Measurements from ENCODE around the gene GOLPH3.

DNA sequence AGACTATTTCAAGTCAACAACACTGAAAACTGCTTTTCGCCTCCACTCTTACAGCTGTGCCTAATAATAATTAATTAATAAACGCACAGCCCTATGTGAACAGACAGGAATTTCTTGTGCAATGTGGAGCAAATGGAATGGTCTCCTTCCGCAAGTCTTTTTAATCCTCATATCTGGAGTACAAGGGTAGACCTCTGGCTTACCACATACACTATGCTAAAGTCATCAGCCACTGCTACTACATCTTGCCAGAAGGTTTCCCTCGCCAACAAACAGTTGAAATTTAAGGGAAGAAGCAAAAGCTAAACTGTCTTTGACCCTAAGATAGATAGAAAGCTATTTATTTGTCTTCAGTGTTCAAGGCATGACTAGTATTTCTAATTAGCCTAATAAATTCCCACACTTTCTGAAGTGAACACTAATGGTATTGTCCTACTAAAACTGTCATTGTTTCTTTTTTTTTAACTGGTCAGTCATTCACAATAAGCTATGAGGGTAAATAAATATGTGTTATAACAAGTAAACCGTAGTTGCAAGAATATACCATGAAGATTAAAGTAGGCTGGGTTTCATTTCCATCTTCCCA is 63.9 kb downstream of the GOLPH3 start:
- no peak for TF ChIP-seq SMC3 (IDR thresholded peaks at IDR 0.05; ENCODE audit: low read depth, low read length)
- TF ChIP-seq, protein P1, sequence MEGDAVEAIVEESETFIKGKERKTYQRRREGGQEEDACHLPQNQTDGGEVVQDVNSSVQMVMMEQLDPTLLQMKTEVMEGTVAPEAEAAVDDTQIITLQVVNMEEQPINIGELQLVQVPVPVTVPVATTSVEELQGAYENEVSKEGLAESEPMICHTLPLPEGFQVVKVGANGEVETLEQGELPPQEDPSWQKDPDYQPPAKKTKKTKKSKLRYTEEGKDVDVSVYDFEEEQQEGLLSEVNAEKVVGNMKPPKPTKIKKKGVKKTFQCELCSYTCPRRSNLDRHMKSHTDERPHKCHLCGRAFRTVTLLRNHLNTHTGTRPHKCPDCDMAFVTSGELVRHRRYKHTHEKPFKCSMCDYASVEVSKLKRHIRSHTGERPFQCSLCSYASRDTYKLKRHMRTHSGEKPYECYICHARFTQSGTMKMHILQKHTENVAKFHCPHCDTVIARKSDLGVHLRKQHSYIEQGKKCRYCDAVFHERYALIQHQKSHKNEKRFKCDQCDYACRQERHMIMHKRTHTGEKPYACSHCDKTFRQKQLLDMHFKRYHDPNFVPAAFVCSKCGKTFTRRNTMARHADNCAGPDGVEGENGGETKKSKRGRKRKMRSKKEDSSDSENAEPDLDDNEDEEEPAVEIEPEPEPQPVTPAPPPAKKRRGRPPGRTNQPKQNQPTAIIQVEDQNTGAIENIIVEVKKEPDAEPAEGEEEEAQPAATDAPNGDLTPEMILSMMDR (conservative IDR thresholded peaks at IDR 0.05; ENCODE audit: low read depth, low read length): no peak
- no peak for TF ChIP-seq RAD21 (IDR thresholded peaks at IDR 0.05; ENCODE audit: low read length)
- no peak for TF ChIP-seq POLR2A (IDR thresholded peaks at IDR 0.05; ENCODE audit: low read depth, low read length)

Data from IMR-90 (cell line).